CD8-positive, alpha-beta memory T cell (primary cell): ENCODE results near the gene C1orf159. TPM values are rescaled to one million over a fixed set of nuclear protein-coding genes. Genes with fewer than 3 reads are reported as not detected.

ENCODE experiments used
- CTCF ChIA-PET: fragments of 350-600 bp; sonication (Branson Sonifier 250); formaldehyde crosslinking; loops from one replicate; lab custom pipeline; 2021; ENCODE audit warnings: antibody characterized with exemption; lab: Charles Lee
- POLR2A ChIA-PET: fragments of 350-600 bp; sonication (Branson Sonifier 250); formaldehyde crosslinking; loops from one replicate; lab custom pipeline; 2021; ENCODE audit warnings: antibody characterized with exemption; lab: Charles Lee
- DNase-seq, 5 donors: peaks; one replicate each; pipeline versions ENCODE4 v3.0.0 to v3.0.0-alpha.2; 2020 to 2022; ENCODE audit warnings: mixed read lengths in 1 of 5
- H3K27ac ChIP-seq: one replicate; pipeline ENCODE4 v1.7.0; 2013; ENCODE audit warnings: low read depth, mild to moderate bottlenecking, low read length, moderate library complexity
- H3K27me3 ChIP-seq: 2 replicates; pipeline ENCODE4 v1.7.0; 2013; ENCODE audit warnings: low read length, mild to moderate bottlenecking; ENCODE audit not compliant: insufficient read depth, poor library complexity, severe bottlenecking
- H3K36me3 ChIP-seq: 2 replicates; pipeline ENCODE4 v1.7.0; 2013; ENCODE audit warnings: mild to moderate bottlenecking, low read length, moderate library complexity; ENCODE audit not compliant: insufficient read depth
- H3K4me1 ChIP-seq: 2 replicates; pipeline ENCODE4 v1.7.0; 2013; ENCODE audit warnings: mild to moderate bottlenecking, low read length, moderate library complexity; ENCODE audit not compliant: insufficient read depth
- H3K4me3 ChIP-seq: 2 replicates; pipeline ENCODE4 v1.7.0; 2013; ENCODE audit warnings: mild to moderate bottlenecking, low read length
- H3K9me3 ChIP-seq: 2 replicates; pipeline ENCODE4 v1.7.0; 2013; ENCODE audit warnings: mild to moderate bottlenecking, low read length
- H3K27ac Mint-ChIP-seq, 8 donors: one replicate each; pipeline ENCODE4 v1.8.0; 2020 to 2021; ENCODE audit warnings: mixed read lengths in 8 of 8, mild to moderate bottlenecking in 6 of 8, inconsistent platforms in 3 of 8, moderate library complexity in 3 of 8
- H3K27me3 Mint-ChIP-seq, 2 donors: one replicate each; pipeline ENCODE4 v1.8.0; 2020 to 2021; ENCODE audit warnings: mixed read lengths in 2 of 2, mild to moderate bottlenecking in 1 of 2, moderate library complexity in 1 of 2
- H3K36me3 Mint-ChIP-seq, 3 donors: one replicate each; pipeline ENCODE4 v1.8.0; 2020 to 2021; ENCODE audit warnings: mixed read lengths in 3 of 3, inconsistent platforms in 1 of 3, mild to moderate bottlenecking in 1 of 3
- H3K4me1 Mint-ChIP-seq, 3 donors: one replicate each; pipeline ENCODE4 v1.8.0; 2020 to 2021; ENCODE audit warnings: mixed read lengths in 3 of 3, inconsistent platforms in 1 of 3, mild to moderate bottlenecking in 1 of 3
- H3K4me3 Mint-ChIP-seq, 7 donors: one replicate each; pipeline ENCODE4 v1.8.0; 2020 to 2021; ENCODE audit warnings: mixed read lengths in 7 of 7, mild to moderate bottlenecking in 6 of 7, moderate library complexity in 4 of 7, inconsistent platforms in 2 of 7
- H3K9me3 Mint-ChIP-seq, 5 donors: one replicate each; pipeline ENCODE4 v1.8.0; 2020 to 2022; ENCODE audit warnings: mixed read lengths in 5 of 5, mild to moderate bottlenecking in 3 of 5, moderate library complexity in 2 of 5, inconsistent platforms in 1 of 5
- polyA plus RNA-seq: library from polyadenylated mRNA; unstranded; fragments of 300-500 nt; fragmentation: Illumina TruSeq; gene quantifications from one replicate; pipeline ENCODE4 v1.2.3, GENCODE V29; 2021
- total RNA-seq, 2 experiments: library from RNA; stranded (reverse); gene quantifications; one replicate each; pipeline ENCODE4 v1.2.3, GENCODE V29; 2021

Gene C1orf159
- total and polyA plus RNA-seq, 3 experiments from 2014 or later: 7.9 to 20.8 (median 18.7) TPM

GRCh38 chr1:1063261-1063944 is 52.5 kb downstream of the C1orf159 start:
- peaks cover 27% of the 10 kb centered on the region for H3K4me1 ChIP-seq
- Mint-ChIP-seq H3K4me1 (peaks cover 0 to 25% (median 4%) of the 10 kb centered on the region in 3 donors), H3K9me3 (no peaks in the 10 kb centered on the region), H3K27me3 (peaks cover 5 to 17% of the 10 kb centered on the region in 2 donors), H3K4me3 (no peak overlapping the region), H3K36me3 (no peaks in the 10 kb centered on the region), H3K27ac (peak overlapping the region in 3 of 8 donors; percentile 47 to 79 (median 50))
- no peak overlapping the region for H3K4me3 ChIP-seq
- POLR2A ChIA-PET: interaction anchor here (0.5 kb wide), 1 partner anchor 48 kb away, joined by 3 read pairs; no protein-coding TSS in a partner anchor
- H3K36me3 ChIP-seq: no peaks in the 10 kb centered on the region
- CTCF ChIA-PET: interaction anchor here (0.9 to 4.7 kb wide), 13 partner anchors 8 to 229 kb away, joined by 3 to 63 read pairs (median 3); partner anchors contain the start of genes ISG15, PERM1 and PLEKHN1
- H3K27ac ChIP-seq: peak overlapping the region; percentile 29
- H3K27me3 ChIP-seq: peaks cover 18% of the 10 kb centered on the region
- H3K9me3 ChIP-seq: no peaks in the 10 kb centered on the region
- DNase-seq: no peak

GRCh38 chr1:1062348-1063163 is 53.3 kb downstream of the C1orf159 start:
- H3K27ac Mint-ChIP-seq: peak overlapping the region in 1 of 8 donors; percentile 63
- H3K4me1 ChIP-seq: peaks cover 23% of the 10 kb centered on the region
- peaks cover 21% of the 10 kb centered on the region for H3K27me3 ChIP-seq
- H3K9me3 Mint-ChIP-seq: no peaks in the 10 kb centered on the region
- H3K9me3 ChIP-seq: no peaks in the 10 kb centered on the region
- peaks cover 8 to 22% of the 10 kb centered on the region in 2 donors for H3K27me3 Mint-ChIP-seq
- H3K4me1 Mint-ChIP-seq: peaks cover 0 to 24% (median 4%) of the 10 kb centered on the region in 3 donors
- no peaks in the 10 kb centered on the region for H3K36me3 Mint-ChIP-seq
- no peak for DNase-seq
- H3K27ac ChIP-seq: peak overlapping the region; percentile 24
- ChIA-PET POLR2A (no interaction called here), CTCF (interaction anchor here (2.1 to 4.7 kb wide), 3 partner anchors 45 to 79 kb away, joined by 10 to 63 read pairs (median 18); partner anchors contain the start of genes ISG15 and PERM1)
- no peak overlapping the region for H3K4me3 Mint-ChIP-seq
- no peak overlapping the region for H3K4me3 ChIP-seq
- H3K36me3 ChIP-seq: no peaks in the 10 kb centered on the region

- H3K9me3 ChIP-seq: no peaks in the 10 kb centered on the region
- peak overlapping the region; percentile 24 for H3K27ac ChIP-seq
- peaks cover 23% of the 10 kb centered on the region for H3K4me1 ChIP-seq
- CTCF ChIA-PET: no interaction called here
- H3K9me3 Mint-ChIP-seq: no peaks in the 10 kb centered on the region
- H3K36me3 Mint-ChIP-seq: no peaks in the 10 kb centered on the region
- DNase-seq: no peak
- peaks cover 21% of the 10 kb centered on the region for H3K27me3 ChIP-seq
- no peak overlapping the region for H3K4me3 Mint-ChIP-seq
- H3K36me3 ChIP-seq: no peaks in the 10 kb centered on the region
- no peak overlapping the region for H3K27ac Mint-ChIP-seq
- peaks cover 0 to 24% (median 4%) of the 10 kb centered on the region in 3 donors for H3K4me1 Mint-ChIP-seq
- H3K27me3 Mint-ChIP-seq: peaks cover 9 to 22% of the 10 kb centered on the region in 2 donors
- no peak overlapping the region for H3K4me3 ChIP-seq
- POLR2A ChIA-PET: no interaction called here
These were observed 54.1 kb downstream of the C1orf159 start for GRCh38 chr1:1061682-1062345.

- peak overlapping the region in 3 of 7 donors; percentile 12 to 41 (median 32) for H3K4me3 Mint-ChIP-seq
- H3K27ac Mint-ChIP-seq: no peak overlapping the region
- Histone ChIP-seq H3K27ac (no peak overlapping the region), H3K4me1 (peaks cover 23% of the 10 kb centered on the region), H3K9me3 (no peaks in the 10 kb centered on the region), H3K36me3 (no peaks in the 10 kb centered on the region), H3K4me3 (no peak overlapping the region), H3K27me3 (peaks cover 21% of the 10 kb centered on the region)
- H3K9me3 Mint-ChIP-seq: no peaks in the 10 kb centered on the region
- ChIA-PET CTCF (interaction anchor here (1.2 to 1.8 kb wide), 2 partner anchors 76 to 77 kb away, joined by 3 to 9 read pairs; no protein-coding TSS in a partner anchor), POLR2A (interaction anchor here (0.8 kb wide), 1 partner anchor 9 kb away, joined by 3 read pairs; no protein-coding TSS in a partner anchor)
- peaks cover 9 to 22% of the 10 kb centered on the region in 2 donors for H3K27me3 Mint-ChIP-seq
- no peak for DNase-seq
- H3K36me3 Mint-ChIP-seq: no peaks in the 10 kb centered on the region
- peaks cover 0 to 24% (median 2%) of the 10 kb centered on the region in 3 donors for H3K4me1 Mint-ChIP-seq
These were observed 55.4 kb downstream of the C1orf159 start for GRCh38 chr1:1060281-1061000.

GRCh38 chr1:1059494-1060280 is 56.2 kb downstream of the C1orf159 start:
- CTCF ChIA-PET: interaction anchor here (1.0 to 1.8 kb wide), 3 partner anchors 45 to 76 kb away, joined by 3 to 9 read pairs (median 3); no protein-coding TSS in a partner anchor
- Mint-ChIP-seq H3K4me3 (peak overlapping the region in 3 of 7 donors; percentile 12 to 41 (median 32)), H3K36me3 (no peaks in the 10 kb centered on the region), H3K9me3 (no peaks in the 10 kb centered on the region), H3K27ac (peak overlapping the region in 1 of 8 donors; percentile 65), H3K27me3 (peaks cover 9 to 22% of the 10 kb centered on the region in 2 donors), H3K4me1 (peaks cover 0 to 24% (median 2%) of the 10 kb centered on the region in 3 donors)
- POLR2A ChIA-PET: interaction anchor here (0.8 kb wide), 1 partner anchor 9 kb away, joined by 3 read pairs; no protein-coding TSS in a partner anchor
- Histone ChIP-seq H3K36me3 (no peaks in the 10 kb centered on the region), H3K4me3 (peak overlapping the region; percentile 32), H3K27me3 (peaks cover 21% of the 10 kb centered on the region), H3K9me3 (no peaks in the 10 kb centered on the region), H3K4me1 (peaks cover 23% of the 10 kb centered on the region), H3K27ac (no peak overlapping the region)
- peak; percentile 84 to 92 (median 87) for DNase-seq

- H3K4me1 Mint-ChIP-seq: peaks cover 0 to 19% (median 2%) of the 10 kb centered on the region in 3 donors
- H3K27ac ChIP-seq: peak overlapping the region; percentile 47
- H3K27me3 Mint-ChIP-seq: peaks cover 9 to 22% of the 10 kb centered on the region in 2 donors
- CTCF ChIA-PET: interaction anchor here (1.0 to 1.8 kb wide), 3 partner anchors 44 to 76 kb away, joined by 3 to 9 read pairs (median 3); no protein-coding TSS in a partner anchor
- POLR2A ChIA-PET: no interaction called here
- no peaks in the 10 kb centered on the region for H3K36me3 ChIP-seq
- peak overlapping the region; percentile 37 to 88 (median 68) for H3K4me3 Mint-ChIP-seq
- DNase-seq: peak in 4 of 5 donors; percentile 37 to 62 (median 38)
- H3K27ac Mint-ChIP-seq: peak overlapping the region in 1 of 8 donors; percentile 87
- H3K36me3 Mint-ChIP-seq: no peaks in the 10 kb centered on the region
- no peaks in the 10 kb centered on the region for H3K9me3 ChIP-seq
- H3K4me3 ChIP-seq: peak overlapping the region; percentile 15
- no peaks in the 10 kb centered on the region for H3K9me3 Mint-ChIP-seq
- H3K27me3 ChIP-seq: peaks cover 21% of the 10 kb centered on the region
- peaks cover 18% of the 10 kb centered on the region for H3K4me1 ChIP-seq
These were observed 56.9 kb downstream of the C1orf159 start for GRCh38 chr1:1058921-1059493.
